ENCODE data around the gene TDRD12. TPM values are rescaled to one million over a fixed set of nuclear protein-coding genes. Genes with fewer than 3 reads are reported as not detected.

Gene TDRD12
- total and polyA plus RNA-seq, 2 of the 13 experiments (the other 11 are each of a cell fraction or from before 2014, with no cell fraction given) = 0.03 to 0.40 TPM

GRCh38 chr19:32814624-32815023 is 95.1 kb downstream of the TDRD12 start:
- Histone ChIP-seq H3K36me3 (replicated peaks in 1 of 2; ENCODE audit: control insufficient read depth in 1 of 2, insufficient read depth in 2 of 2, low read length in 2 of 2) (no peaks in the 10 kb centered on the region), H3K27me3 (ENCODE audit: control insufficient read depth in 1 of 2, insufficient read depth in 2 of 2, low read length in 2 of 2) (peaks cover 3 to 16% of the 10 kb centered on the region in 2 experiments; a peak in 4 of 5 replicates), H3K4me3 (replicated peaks in 1 of 3; ENCODE audit: insufficient read depth in 1 of 3, low read depth in 2 of 3, low read length in 3 of 3) (no peak overlapping the region), H3K4me1 (ENCODE audit: insufficient read depth, low read length) (peaks cover 43% of the 10 kb centered on the region), H4K20me1 (ENCODE audit: insufficient read depth, low read length) (no peaks in the 10 kb centered on the region), H3K4me2 (ENCODE audit: low read depth, low read length) (no peak overlapping the region), H3K9me3 (ENCODE audit: low read length) (no peaks in the 10 kb centered on the region), H2AFZ (ENCODE audit: low read length) (no peak overlapping the region), H3K27ac (ENCODE audit: extremely low read length, insufficient read depth, low read length) (no peak overlapping the region), H3K9ac (ENCODE audit: insufficient read depth, low read depth, low read length) (no peak overlapping the region), H3K79me2 (ENCODE audit: insufficient read depth, low read length) (no peaks in the 10 kb centered on the region)
- ChIA-PET POLR2A (no interaction called here), CTCF (ENCODE audit: low intra/inter-chr PET ratio, low total read pairs) (no interaction called here)
- TF ChIP-seq NPAS2 (CRISPR knock-in tag; IDR thresholded peaks at IDR 0.05; ENCODE audit: borderline replicate concordance) (no peak), MAFF (IDR thresholded peaks at IDR 0.05; ENCODE audit: low read depth, low read length) (no peak), ZFP41 (CRISPR knock-in tag; IDR thresholded peaks at IDR 0.05; ENCODE audit: borderline replicate concordance) (no peak), PTBP1 (IDR thresholded peaks at IDR 0.05; ENCODE audit: low read depth, low read length, poor library complexity, severe bottlenecking) (no peak), MXD1 (CRISPR knock-in tag; IDR thresholded peaks at IDR 0.05) (no peak), ZNF296 (CRISPR knock-in tag; conservative IDR thresholded peaks at IDR 0.05) (no peak), DRAP1 (CRISPR knock-in tag; IDR thresholded peaks at IDR 0.05) (no peak), ZNF530 (CRISPR knock-in tag; IDR thresholded peaks at IDR 0.05; ENCODE audit: low read depth) (no peak), PAWR (CRISPR knock-in tag; IDR thresholded peaks at IDR 0.05; ENCODE audit: borderline replicate concordance) (no peak), ZNF691 (CRISPR knock-in tag; IDR thresholded peaks at IDR 0.05; ENCODE audit: borderline replicate concordance, low read depth) (no peak), ATF7-NPFF (CRISPR knock-in tag; IDR thresholded peaks at IDR 0.05; ENCODE audit: low read depth) (no peak), UBTF (CRISPR knock-in tag; IDR thresholded peaks at IDR 0.05) (no peak), ARNT2 (CRISPR knock-in tag; IDR thresholded peaks at IDR 0.05; ENCODE audit: low read depth) (no peak), NKX3-1 (CRISPR knock-in tag; IDR thresholded peaks at IDR 0.05) (no peak), KMT2B (CRISPR knock-in tag; IDR thresholded peaks at IDR 0.05) (no peak), BCL6 (CRISPR knock-in tag; IDR thresholded peaks at IDR 0.05) (no peak), SMYD3 (CRISPR knock-in tag; IDR thresholded peaks at IDR 0.05) (no peak), RFX1 (IDR thresholded peaks at IDR 0.05) (no peak)
- 45% methylated on average over 6 of the region's 6 CpGs for WGBS (ENCODE audit: low lambda C conversion rate)
- ATAC-seq (no peak), FAIRE-seq (no peak), DNase-seq (ENCODE audit: low spot score) (no peak)
- in situ Hi-C loops (cut with HindIII; ENCODE audit: extremely low pct_ligation_motif_present, low pct_unique_long_range_greater_than_20kb) = no loop called here
- intact Hi-C loops (cut with micrococcal nuclease; ENCODE audit: unreplicated experiment) = no loop called here
- no TSS peak for BruUV-seq (replicated peaks)

Measured in HepG2 (cell line).